Stomach smooth muscle (tissue), 2 donors: ENCODE data around the gene ADGRG3.

Source experiments
- H3K27ac ChIP-seq: one replicate; pipeline ENCODE4 v1.7.0; 2013; ENCODE audit warnings: mild to moderate bottlenecking, low read length, inconsistent platforms
- H3K27me3 ChIP-seq, 2 donors: one replicate each; pipeline ENCODE4 v1.7.0; 2013; ENCODE audit warnings: low read length in 2 of 2; ENCODE audit not compliant: insufficient read depth in 2 of 2, control insufficient read depth in 1 of 2
- H3K36me3 ChIP-seq, 2 donors: one replicate each; pipeline ENCODE4 v1.7.0; 2013; ENCODE audit warnings: low read length in 2 of 2; ENCODE audit not compliant: control insufficient read depth in 2 of 2, insufficient read depth in 2 of 2
- H3K4me1 ChIP-seq: one replicate; pipeline ENCODE4 v1.7.0; 2013; ENCODE audit warnings: low read length; ENCODE audit not compliant: control insufficient read depth, insufficient read depth
- H3K4me3 ChIP-seq, 2 donors: one replicate each; pipeline ENCODE4 v1.7.0; 2013; ENCODE audit warnings: low read length in 2 of 2
- H3K9ac ChIP-seq, 2 donors: one replicate each; pipeline ENCODE4 v1.7.0; 2013; ENCODE audit warnings: low read length in 2 of 2, mild to moderate bottlenecking in 1 of 2
- H3K9me3 ChIP-seq, 2 donors: one replicate each; pipeline ENCODE4 v1.7.0; 2013; ENCODE audit warnings: low read length in 2 of 2; ENCODE audit not compliant: control insufficient read depth in 2 of 2
- donor health status: healthy.
- donor health status: Pancreatic carcinoma.

ADGRG3 gene

DNA sequence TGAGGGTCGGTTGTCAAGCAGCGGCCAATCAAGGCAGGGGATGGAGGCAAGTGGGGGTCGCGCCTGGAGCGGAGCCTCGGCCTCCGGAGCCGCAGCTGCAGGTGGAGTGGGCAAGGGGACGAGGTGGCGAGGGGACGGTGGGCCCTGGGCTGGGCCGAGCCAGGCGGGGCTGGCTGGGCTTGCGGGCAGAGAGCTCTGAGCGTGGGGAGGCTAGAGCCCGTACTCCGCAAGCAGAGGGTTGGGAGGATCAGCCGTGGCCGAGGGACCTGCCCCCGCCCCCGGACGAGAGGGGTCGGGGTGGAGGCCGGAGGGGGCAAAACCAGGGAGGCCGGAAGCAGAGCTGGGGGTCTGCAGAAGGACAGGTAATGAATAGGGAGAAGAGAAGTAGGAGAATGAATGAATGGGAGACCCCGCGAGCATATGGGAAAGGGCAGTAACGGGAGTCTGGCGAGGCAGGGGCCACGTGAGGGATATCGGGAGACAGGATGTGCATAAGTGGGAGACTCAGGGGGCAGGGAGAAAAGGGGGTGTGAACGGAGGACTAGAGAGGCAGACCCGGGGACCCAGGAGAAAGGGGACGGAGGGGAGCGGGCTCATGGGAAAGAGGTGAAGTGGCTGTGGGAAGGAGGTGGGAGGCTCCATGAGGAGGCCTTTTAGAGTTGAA is 67.8 kb downstream of the ADGRG3 start, which contains the start of gene KATNB1:
Gene KATNB1, plus strand, starts transcription at position 16 of the 664 bp plus-strand sequence. CDS start 1,474 bp downstream, outside the sequence.
- H3K9me3 ChIP-seq: no peaks in the 10 kb centered on the region
- no peaks in the 10 kb centered on the region for H3K36me3 ChIP-seq
- H3K9ac ChIP-seq: peak within 1 kb of the TSS; percentile 96 to 97
- H3K27me3 ChIP-seq: no peaks in the 10 kb centered on the region
- H3K4me1 ChIP-seq: peaks cover 16% of the 10 kb centered on the region
- peak within 1 kb of the TSS; percentile 91 to 98 for H3K4me3 ChIP-seq
- H3K27ac ChIP-seq: peak within 1 kb of the TSS; percentile 87

DNA sequence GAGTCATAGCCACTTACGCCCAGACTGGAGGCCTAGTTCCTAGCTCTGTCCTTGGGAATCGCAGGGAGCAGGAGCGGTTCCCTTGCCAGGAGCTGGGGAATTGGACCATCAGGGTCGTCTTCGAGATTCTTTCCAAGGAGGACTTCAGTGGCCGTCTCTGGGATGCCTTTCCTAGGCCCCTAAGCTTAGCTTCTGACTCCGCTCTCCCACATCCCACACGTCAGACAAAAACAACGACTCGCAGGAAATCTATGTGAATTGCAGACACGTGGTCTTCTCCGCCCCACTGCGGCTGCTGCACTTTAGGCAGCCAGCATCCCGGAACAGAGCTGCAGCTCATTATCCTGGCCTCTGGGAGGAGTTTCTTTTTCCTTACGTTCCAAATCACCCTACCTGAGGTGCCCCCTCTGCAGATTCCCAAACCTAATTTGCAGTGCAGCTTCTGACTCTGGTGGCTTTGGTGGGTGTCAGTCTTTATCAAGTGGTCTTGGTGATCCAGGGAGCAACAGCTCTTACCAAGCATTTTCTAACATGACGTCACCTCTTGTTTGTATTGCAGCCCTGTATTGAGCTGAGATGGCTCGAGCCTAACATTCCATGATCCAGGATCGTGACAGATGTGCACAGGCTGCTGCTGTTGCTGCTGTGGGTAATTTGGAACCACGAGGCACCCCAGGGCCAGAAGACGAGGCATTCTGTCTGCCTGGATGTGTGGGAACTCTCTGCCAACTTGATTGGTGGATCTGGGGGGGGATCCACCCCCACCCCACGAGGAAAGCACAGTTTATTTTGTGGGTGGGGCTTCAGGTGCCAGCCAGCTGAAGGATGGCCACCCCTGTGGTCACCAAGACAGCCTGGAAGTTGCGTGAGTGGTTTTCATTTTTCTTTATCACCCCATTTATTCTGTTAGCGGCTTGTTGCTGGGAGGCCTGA is 68.6 kb downstream of the ADGRG3 start:
- H3K9me3 ChIP-seq: no peaks in the 10 kb centered on the region
- peak overlapping the region; percentile 41 for H3K27ac ChIP-seq
- H3K4me1 ChIP-seq: peaks cover 16% of the 10 kb centered on the region
- H3K36me3 ChIP-seq: no peaks in the 10 kb centered on the region
- H3K9ac ChIP-seq: peak overlapping the region; percentile 66 to 72
- no peaks in the 10 kb centered on the region for H3K27me3 ChIP-seq
- peak overlapping the region; percentile 65 to 93 for H3K4me3 ChIP-seq

DNA sequence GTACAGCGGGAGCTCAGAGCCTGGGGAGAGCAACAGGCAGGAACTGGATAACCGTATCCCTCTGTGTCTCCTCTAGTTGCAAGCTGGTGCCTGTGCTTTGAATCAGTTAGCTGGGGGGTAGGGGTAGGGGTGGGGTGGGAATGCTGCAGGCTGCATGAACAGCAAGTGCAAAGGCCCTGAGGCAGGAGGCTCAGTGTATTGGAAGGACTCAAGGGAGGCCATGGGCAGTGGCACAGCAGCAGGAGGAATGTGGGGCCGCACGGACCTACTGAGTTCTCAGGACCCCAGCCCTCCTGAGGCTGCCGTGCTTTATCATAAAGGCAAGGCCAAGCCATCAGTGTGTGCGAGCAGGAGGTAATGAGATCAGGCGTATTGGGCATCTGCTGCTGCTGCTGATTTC is 70.7 kb downstream of the ADGRG3 start:
- no peak overlapping the region for H3K27ac ChIP-seq
- no peak overlapping the region for H3K9ac ChIP-seq
- H3K9me3 ChIP-seq: no peaks in the 10 kb centered on the region
- peaks cover 16% of the 10 kb centered on the region for H3K4me1 ChIP-seq
- no peaks in the 10 kb centered on the region for H3K27me3 ChIP-seq
- H3K4me3 ChIP-seq: no peak overlapping the region
- peaks cover 4 to 5% of the 10 kb centered on the region in 2 donors for H3K36me3 ChIP-seq
